Measurements from ENCODE around the gene TSNAX.

Gene TSNAX

DNA sequence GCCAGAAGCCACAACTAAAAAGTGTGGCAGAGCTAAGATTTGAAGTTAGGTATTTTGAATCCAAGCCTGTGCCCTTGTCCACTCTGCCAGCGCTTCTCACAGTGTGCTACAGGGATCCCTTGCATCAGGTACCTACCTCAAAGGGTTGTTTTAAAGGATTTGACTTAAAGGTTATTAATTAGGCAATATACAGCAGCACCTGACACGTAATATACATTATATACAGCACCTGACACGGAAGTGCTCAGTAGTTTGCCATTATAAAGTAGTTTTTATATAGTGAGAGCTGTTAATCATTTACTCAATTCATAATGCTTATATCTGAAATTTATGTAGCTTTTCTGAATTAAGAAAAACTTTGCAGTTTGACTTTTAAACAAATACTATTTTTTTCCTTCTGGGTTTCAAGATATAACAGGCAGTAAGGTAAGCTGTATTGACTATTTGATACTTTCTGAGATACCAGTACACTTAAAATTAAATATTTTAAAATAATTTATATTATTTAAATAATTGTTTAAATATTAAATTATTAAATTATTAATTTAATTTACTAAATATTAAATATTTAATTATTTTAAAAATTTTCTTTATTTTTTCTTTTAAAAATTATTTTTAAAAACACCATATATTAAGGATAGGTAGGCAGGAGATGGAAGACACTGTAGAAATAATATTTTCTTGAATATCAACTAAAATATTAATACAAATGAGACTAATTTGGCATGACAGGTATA is 33.3 kb downstream of the TSNAX start:
- H3K4me3 ChIP-seq (replicated peaks; ENCODE audit: insufficient read depth, low read length), result no peak overlapping the region
- DNase-seq (ENCODE audit: low read depth in 1 of 2, low spot score in 1 of 2), result no peak
- TF ChIP-seq, protein P1, sequence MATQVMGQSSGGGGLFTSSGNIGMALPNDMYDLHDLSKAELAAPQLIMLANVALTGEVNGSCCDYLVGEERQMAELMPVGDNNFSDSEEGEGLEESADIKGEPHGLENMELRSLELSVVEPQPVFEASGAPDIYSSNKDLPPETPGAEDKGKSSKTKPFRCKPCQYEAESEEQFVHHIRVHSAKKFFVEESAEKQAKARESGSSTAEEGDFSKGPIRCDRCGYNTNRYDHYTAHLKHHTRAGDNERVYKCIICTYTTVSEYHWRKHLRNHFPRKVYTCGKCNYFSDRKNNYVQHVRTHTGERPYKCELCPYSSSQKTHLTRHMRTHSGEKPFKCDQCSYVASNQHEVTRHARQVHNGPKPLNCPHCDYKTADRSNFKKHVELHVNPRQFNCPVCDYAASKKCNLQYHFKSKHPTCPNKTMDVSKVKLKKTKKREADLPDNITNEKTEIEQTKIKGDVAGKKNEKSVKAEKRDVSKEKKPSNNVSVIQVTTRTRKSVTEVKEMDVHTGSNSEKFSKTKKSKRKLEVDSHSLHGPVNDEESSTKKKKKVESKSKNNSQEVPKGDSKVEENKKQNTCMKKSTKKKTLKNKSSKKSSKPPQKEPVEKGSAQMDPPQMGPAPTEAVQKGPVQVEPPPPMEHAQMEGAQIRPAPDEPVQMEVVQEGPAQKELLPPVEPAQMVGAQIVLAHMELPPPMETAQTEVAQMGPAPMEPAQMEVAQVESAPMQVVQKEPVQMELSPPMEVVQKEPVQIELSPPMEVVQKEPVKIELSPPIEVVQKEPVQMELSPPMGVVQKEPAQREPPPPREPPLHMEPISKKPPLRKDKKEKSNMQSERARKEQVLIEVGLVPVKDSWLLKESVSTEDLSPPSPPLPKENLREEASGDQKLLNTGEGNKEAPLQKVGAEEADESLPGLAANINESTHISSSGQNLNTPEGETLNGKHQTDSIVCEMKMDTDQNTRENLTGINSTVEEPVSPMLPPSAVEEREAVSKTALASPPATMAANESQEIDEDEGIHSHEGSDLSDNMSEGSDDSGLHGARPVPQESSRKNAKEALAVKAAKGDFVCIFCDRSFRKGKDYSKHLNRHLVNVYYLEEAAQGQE (IDR thresholded peaks at IDR 0.05; ENCODE audit: insufficient replicate concordance, low read depth), result no peak
- TF ChIP-seq GABPA (IDR thresholded peaks at IDR 0.05; ENCODE audit: low read depth), result no peak
- no peak for TF ChIP-seq POLR2AphosphoS5 (IDR thresholded peaks at IDR 0.05; ENCODE audit: low read depth)
- no peak for TF ChIP-seq SPI1 (IDR thresholded peaks at IDR 0.05; ENCODE audit: borderline replicate concordance, low read depth)
- TF ChIP-seq, protein P2, sequence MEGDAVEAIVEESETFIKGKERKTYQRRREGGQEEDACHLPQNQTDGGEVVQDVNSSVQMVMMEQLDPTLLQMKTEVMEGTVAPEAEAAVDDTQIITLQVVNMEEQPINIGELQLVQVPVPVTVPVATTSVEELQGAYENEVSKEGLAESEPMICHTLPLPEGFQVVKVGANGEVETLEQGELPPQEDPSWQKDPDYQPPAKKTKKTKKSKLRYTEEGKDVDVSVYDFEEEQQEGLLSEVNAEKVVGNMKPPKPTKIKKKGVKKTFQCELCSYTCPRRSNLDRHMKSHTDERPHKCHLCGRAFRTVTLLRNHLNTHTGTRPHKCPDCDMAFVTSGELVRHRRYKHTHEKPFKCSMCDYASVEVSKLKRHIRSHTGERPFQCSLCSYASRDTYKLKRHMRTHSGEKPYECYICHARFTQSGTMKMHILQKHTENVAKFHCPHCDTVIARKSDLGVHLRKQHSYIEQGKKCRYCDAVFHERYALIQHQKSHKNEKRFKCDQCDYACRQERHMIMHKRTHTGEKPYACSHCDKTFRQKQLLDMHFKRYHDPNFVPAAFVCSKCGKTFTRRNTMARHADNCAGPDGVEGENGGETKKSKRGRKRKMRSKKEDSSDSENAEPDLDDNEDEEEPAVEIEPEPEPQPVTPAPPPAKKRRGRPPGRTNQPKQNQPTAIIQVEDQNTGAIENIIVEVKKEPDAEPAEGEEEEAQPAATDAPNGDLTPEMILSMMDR (IDR thresholded peaks at IDR 0.05; ENCODE audit: insufficient read depth, low read length), result no peak
- H3K27ac ChIP-seq (replicated peaks), result no peak overlapping the region
- no peaks in the 10 kb centered on the region for H3K27me3 ChIP-seq (ENCODE audit: insufficient read depth, poor library complexity, severe bottlenecking)

DNA sequence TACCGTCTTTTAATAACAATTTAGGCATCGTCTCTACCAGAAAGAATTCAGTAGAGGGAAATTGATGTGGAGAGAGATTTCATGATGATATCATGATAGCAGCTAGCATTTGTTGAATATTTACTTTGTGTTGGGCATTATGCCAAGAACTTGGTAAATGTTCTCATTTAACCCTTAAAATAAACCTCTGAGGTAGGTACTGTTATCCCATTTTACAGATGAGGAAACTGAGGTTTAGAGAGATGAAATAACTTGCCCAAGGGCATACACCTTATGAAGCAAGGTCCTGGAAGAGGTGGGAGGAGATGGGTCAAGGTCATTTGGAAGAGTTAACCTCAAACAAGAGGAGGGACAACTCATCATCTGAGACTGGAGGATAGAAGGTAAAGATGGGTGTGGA is 34.8 kb downstream of the TSNAX start:
- Histone ChIP-seq H3K27me3 (ENCODE audit: insufficient read depth, poor library complexity, severe bottlenecking) (no peaks in the 10 kb centered on the region), H3K4me3 (replicated peaks; ENCODE audit: insufficient read depth, low read length) (no peak overlapping the region), H3K27ac (replicated peaks) (no peak overlapping the region)
- DNase-seq (ENCODE audit: low read depth in 1 of 2, low spot score in 1 of 2), result no peak
- TF ChIP-seq GABPA (IDR thresholded peaks at IDR 0.05; ENCODE audit: low read depth) (no peak), SPI1 (IDR thresholded peaks at IDR 0.05; ENCODE audit: borderline replicate concordance, low read depth) (no peak), POLR2AphosphoS5 (IDR thresholded peaks at IDR 0.05; ENCODE audit: low read depth) (no peak)
- TF ChIP-seq, protein P2 (IDR thresholded peaks at IDR 0.05; ENCODE audit: insufficient read depth, low read length), result no peak
- TF ChIP-seq, protein P1 (IDR thresholded peaks at IDR 0.05; ENCODE audit: insufficient replicate concordance, low read depth), result no peak

DNA sequence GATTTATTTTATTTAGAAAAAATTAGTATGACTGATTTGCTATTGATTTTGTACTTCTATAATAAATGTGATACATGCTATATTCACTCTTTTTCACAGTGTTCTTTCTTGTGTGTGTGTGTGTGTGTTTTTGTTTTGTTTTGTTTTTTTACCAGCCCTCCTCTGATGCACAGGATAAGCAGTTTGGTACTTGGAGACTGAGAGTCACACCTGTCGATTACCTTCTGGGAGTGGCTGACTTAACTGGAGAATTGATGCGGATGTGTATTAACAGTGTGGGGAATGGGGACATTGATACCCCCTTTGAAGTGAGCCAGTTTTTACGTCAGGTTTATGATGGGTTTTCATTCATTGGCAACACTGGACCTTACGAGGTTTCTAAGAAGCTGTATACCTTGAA is 35.9 kb downstream of the TSNAX start:
- no peak overlapping the region for H3K4me3 ChIP-seq (replicated peaks; ENCODE audit: insufficient read depth, low read length)
- no peak for DNase-seq (ENCODE audit: low read depth in 1 of 2, low spot score in 1 of 2)
- no peak overlapping the region for H3K27ac ChIP-seq (replicated peaks)
- no peaks in the 10 kb centered on the region for H3K27me3 ChIP-seq (ENCODE audit: insufficient read depth, poor library complexity, severe bottlenecking)
- TF ChIP-seq SPI1 (IDR thresholded peaks at IDR 0.05; ENCODE audit: borderline replicate concordance, low read depth) (no peak), GABPA (IDR thresholded peaks at IDR 0.05; ENCODE audit: low read depth) (no peak), POLR2AphosphoS5 (IDR thresholded peaks at IDR 0.05; ENCODE audit: low read depth) (no peak)
- TF ChIP-seq, protein P1 (IDR thresholded peaks at IDR 0.05; ENCODE audit: insufficient replicate concordance, low read depth), result no peak
- TF ChIP-seq, protein P2 (IDR thresholded peaks at IDR 0.05; ENCODE audit: insufficient read depth, low read length), result no peak

All from HL-60 (cell line).